ENCODE results near the gene MUC5B.

MUC5B gene

DNA sequence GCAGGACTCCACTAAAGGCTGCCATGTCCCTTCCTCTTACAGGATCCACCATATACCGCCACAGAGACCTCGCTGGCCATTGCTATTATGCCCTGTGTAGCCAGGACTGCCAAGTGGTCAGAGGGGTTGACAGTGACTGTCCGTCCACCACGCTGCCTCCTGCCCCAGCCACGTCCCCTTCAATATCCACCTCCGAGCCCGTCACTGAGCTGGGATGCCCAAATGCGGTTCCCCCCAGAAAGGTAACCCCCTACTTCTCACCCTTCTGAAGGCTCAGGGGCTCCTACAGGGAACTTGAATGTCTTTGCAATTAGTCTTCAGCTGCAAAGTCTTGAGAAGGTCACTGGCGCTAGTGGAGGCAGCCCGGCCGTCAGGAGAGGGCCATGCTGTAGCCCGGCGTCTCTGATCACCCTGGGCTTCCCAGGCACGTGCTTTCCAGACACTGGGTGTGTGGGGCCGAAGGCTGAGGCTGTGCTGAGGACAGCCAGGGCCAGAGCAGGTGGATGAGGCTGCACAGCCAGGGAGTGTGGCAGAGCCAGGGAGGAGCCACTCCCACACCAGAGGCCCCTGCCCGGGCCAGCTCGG lies 30.0 kb upstream of the MUC5B start:
- DNase-seq (ENCODE audit: low spot score), result no peak

DNA sequence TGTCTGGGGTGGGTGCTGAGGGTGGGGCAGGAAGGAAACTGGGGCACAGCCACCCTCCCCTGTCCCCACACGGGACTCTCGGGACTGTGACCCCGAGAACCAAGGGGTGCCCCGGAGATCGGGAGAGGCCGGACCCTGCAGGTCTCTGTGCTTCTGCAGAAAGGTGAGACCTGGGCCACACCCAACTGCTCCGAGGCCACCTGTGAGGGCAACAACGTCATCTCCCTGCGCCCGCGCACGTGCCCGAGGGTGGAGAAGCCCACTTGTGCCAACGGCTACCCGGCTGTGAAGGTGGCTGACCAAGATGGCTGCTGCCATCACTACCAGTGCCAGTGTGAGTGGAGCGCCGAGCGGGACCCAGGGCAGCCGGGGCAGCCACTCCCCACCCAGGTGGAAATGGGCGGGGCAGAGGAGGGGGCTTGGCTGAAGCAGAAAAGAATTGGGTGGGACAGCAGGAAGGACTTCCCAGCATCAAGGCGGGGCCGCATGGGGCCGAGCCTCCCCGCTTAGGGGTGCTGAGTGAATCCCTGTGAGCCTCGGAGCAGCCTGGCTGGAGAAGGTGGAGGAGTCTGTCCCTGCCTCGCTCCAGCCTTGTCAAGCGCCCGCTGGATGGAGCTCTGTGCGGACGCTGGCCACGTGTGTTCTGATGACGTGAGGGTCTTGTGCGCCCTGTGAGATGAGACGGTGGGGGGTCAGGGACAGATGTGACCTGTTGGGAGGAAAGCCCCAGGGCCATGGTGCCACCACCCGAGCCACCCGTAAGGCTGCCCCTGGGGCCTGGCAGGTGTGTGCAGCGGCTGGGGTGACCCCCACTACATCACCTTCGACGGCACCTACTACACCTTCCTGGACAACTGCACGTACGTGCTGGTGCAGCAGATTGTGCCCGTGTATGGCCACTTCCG lies 29.3 kb upstream of the MUC5B start:
- no peak for DNase-seq (ENCODE audit: low spot score)

DNA sequence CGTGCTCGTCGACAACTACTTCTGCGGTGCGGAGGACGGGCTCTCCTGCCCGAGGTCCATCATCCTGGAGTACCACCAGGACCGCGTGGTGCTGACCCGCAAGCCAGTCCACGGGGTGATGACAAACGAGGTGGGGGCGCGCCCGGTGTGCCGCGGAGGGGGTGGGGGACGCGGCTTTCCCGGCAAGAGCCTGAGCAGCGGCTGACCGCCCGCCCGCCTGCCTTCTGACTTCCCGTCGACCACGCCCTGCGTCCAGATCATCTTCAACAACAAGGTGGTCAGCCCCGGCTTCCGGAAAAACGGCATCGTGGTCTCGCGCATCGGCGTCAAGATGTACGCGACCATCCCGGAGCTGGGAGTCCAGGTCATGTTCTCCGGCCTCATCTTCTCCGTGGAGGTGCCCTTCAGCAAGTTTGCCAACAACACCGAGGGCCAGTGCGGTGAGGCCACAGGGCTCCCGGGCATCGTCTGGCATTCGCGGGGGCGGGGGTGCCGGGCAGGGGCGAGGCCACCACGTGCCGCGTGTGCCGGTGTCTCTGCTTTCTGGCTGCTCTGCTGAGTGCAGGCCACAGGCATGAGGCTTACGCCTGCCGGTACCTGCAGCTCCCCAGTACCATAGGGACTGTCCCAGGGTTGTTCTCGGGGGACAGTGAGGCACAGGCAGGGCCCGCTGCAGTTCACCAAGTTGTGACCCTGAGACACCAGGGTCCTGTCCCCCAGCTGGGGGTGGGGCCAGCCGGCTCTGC lies 28.5 kb upstream of the MUC5B start:
- no peak for DNase-seq (ENCODE audit: low spot score)

DNA sequence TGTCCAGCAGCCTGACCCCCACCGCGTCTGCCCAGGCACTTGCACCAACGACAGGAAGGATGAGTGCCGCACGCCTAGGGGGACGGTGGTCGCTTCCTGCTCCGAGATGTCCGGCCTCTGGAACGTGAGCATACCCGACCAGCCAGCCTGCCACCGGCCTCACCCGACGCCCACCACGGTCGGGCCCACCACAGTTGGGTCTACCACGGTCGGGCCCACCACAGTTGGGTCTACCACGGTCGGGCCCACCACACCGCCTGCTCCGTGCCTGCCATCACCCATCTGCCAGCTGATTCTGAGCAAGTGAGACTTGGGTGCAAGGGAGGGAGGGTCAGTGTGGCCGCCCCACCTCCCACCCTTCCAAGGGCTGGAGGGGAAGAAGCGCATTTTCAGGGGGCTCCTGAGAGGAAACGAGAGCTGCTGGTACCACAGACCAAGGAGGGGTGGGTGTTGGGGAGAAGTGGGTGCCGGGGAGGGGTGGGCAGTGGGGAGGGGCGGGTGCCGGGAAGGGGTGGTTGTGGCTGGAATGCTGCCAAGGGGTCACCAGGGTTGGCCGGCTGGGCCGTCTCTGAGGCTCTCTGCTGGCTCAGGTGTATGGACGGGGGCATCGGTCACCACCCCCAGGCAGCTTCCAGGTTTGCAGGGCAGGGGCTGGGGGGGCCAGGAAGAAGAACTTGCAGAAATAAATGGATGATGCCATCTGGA lies 27.7 kb upstream of the MUC5B start:
- DNase-seq (ENCODE audit: low spot score), result no peak

GRCh38 chr11:1195682-1196515 lies 27.0 kb upstream of the MUC5B start:
- DNase-seq (ENCODE audit: low spot score), result no peak

DNA sequence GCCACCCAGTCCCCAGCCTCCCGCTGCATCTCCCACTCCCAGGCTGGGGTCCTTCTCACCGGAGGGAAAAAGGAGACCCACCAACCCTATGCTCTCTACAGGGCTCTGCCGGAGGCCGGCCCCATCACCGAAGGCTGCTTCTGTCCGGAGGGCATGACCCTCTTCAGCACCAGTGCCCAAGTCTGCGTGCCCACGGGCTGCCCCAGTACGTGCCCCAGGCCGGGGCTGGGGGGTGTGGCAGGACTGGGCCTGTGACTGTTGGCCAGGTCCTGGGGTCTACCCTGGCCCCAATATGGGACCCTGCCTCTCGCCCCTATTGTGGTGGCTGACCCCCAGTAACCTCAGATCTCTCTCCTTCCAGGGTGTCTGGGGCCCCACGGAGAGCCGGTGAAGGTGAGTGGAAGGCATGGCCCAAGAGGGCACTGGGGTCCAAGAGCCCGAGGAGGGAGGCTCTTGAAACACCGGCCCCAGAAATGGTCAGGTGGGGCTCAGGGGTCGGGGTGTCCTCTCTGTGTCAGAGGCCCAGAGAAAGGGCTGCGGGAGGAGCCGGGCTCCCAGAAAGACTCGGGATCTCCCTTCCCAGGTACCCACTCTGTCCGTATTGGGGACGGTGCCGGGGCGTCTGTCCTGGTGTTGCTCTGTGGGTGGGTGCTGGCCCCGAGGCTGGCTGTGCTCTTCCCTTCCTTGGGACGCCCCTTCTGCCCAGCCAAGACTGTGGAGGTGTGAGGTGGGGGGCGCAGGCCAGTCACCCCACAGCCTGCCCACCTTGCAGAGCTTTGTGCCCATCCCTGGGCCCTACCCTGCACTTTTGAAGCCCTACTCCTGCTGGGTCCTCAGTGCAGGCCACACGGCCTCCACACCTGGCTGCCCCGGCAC lies 26.1 kb upstream of the MUC5B start:
- no peak for DNase-seq (ENCODE audit: low spot score)

DNA sequence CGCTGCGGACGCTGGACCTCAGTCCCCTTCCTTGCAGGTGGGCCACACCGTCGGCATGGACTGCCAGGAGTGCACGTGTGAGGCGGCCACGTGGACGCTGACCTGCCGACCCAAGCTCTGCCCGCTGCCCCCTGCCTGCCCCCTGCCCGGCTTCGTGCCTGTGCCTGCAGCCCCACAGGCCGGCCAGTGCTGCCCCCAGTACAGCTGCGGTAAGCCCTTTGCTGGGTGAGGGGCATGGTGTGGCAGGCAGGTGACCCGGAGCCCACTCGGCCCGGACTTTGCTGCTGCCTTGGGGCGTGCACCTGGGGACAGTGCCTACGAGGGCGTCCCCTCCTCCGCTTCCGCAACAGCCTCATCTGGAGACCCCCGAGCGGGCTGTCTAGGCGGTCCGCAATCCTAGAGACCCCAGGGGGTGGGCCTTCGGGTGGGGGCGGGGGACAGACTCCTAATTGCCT lies 25.4 kb upstream of the MUC5B start:
- no peak for DNase-seq (ENCODE audit: low spot score)

GRCh38 chr11:1197886-1198560 lies 24.8 kb upstream of the MUC5B start:
- no peak for DNase-seq (ENCODE audit: low spot score)

DNA sequence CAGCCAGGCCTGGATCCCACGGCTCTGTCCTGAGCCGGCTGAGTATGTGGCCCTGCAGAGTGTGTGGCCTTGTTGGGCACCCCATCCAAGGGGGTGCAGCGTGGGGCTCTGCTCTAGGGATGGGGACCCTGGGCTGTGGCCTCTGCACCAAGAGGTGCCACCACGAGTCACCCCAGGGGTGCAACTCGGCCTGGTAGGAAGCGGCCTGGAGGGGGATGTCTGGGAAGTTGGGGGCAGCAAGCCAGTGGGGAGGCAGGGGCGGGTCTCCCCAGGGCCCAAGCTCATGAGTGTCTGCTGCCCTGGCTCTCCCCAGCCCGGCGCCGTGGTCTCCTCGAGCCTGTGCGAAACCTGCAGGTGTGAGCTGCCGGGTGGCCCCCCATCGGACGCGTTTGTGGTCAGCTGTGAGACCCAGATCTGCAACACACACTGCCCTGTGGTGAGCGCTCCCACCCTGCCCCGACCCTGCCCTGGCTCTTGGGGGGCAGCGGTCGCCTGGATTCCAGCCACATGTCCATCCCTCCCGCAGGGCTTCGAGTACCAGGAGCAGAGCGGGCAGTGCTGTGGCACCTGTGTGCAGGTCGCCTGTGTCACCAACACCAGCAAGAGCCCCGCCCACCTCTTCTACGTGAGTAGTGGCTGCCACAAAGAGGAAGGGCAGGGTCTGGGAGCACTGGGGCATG lies 24.2 kb upstream of the MUC5B start:
- DNase-seq (ENCODE audit: low spot score), result no peak

DNA sequence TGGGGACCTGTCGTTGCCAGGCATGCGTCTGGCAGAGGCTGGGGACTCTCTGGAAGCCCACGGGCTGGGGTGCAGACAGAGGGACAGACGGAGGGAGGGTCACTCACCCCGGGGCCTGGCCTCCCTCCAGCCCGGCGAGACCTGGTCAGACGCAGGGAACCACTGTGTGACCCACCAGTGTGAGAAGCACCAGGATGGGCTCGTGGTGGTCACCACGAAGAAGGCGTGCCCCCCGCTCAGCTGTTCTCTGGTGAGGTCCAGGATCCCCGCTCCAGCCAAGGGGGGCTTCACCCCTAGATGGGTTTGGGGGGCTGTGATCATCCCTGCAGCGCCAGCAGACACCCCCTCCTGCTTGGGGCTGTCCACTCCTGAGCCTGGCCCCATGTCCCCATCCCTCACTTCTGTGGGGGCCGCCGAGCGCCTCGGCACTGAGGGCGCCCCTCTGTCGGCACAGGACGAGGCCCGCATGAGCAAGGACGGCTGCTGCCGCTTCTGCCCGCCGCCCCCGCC lies 23.6 kb upstream of the MUC5B start:
- DNase-seq (ENCODE audit: low spot score), result no peak

- DNase-seq (ENCODE audit: low spot score), result no peak
Measured at GRCh38 chr11:1199751-1200610, 22.9 kb upstream of the MUC5B start.

DNA sequence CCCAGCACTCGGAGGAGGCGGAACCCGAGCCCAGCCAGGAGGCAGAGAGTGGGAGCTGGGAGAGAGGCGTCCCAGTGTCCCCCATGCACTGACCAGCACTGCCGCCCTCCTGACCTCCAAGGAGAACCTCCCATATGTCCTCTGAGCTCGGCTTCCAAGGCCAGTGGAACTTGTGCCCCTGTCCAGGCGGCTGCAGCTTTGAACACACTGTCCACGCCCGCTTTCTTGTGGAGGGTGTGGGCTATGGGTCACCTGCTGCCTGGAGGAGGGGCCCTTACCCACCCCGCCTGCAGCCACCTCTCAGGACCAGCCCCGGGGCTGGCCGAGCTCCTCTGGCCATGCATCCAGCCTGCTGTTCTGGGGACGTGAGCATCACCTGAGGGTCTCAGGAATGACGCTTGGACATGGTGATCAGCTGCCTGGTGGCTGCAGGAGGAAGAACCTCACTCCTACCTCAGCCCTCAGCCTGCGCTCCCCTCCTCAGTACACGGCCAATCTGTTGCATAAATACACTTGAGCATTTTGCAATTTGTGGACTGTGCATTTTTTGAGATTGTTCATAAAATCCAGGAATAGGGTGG lies 22.2 kb upstream of the MUC5B start:
- no peak for DNase-seq (ENCODE audit: low spot score)

- DNase-seq (ENCODE audit: low spot score), result no peak
Measured at GRCh38 chr11:1201395-1202153, 21.3 kb upstream of the MUC5B start.

DNA sequence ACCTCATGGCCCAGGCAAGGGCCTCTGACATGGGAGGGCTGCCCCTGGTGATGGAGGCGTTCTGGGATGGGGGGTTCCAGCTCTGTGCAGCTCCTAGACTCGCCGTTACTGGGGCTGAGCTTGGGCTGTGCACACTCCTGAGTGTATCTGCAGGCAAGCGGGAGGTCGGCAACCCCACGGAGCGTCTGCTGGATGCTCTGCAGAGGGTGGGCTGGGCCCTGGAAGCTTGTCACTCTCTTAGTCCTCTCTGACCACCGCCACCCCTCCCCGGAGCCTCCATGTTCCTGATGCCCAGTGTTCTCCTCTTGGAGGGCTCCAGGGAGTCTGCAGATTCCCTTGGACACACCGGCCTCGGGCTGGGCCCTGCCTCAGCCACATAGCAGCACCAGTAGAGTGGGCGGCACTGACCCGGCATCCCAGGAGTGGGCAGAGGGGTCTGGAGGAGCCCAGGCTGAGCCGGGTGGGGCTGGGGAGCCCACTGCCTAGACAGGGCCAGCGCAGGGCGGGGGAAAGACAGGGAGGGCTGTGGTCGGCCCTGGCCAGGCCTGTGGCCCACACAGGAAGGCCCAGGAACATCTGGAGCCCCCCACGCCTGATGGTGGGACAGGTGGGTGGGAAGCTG lies 20.6 kb upstream of the MUC5B start:
- no peak for DNase-seq (ENCODE audit: low spot score)

- peak; percentile 62 for DNase-seq (ENCODE audit: low spot score)
Measured at GRCh38 chr11:1202776-1203504, 19.9 kb upstream of the MUC5B start.

All from COLO829 (cell line).